Panc1 (cell line): ENCODE results near the gene GRIK5.

Experiments
- CTCF ChIP-seq: fragments of 450-650 bp; IDR thresholded peaks from 2 replicates; pipeline ENCODE4 v1.5.1; 2017; ENCODE audit warnings: mild to moderate bottlenecking
- POLR2AphosphoS5 ChIP-seq: IDR thresholded peaks from 2 replicates; pipeline ENCODE4 v1.6.1; 2012; ENCODE audit warnings: mild to moderate bottlenecking, low read depth, low read length, moderate library complexity
- SIN3A ChIP-seq: IDR thresholded peaks from 2 replicates; pipeline ENCODE4 v1.6.1; 2012; ENCODE audit warnings: low read depth, mild to moderate bottlenecking, low read length, moderate library complexity, borderline replicate concordance; ENCODE audit not compliant: insufficient read depth
- TCF7L2 ChIP-seq: IDR thresholded peaks from 2 replicates; pipeline ENCODE4 v1.6.1; 2011; ENCODE audit warnings: mild to moderate bottlenecking, low read depth, low read length, inconsistent platforms
- TF ChIP-seq, protein P1 (sequence below), 2 experiments: IDR thresholded peaks; 2 replicates each; pipeline ENCODE4 v1.6.1; 2011 to 2012; ENCODE audit warnings: low read depth in 2 of 2, control low read depth in 1 of 2, low read length in 1 of 2, mild to moderate bottlenecking in 1 of 2, moderate library complexity in 1 of 2; ENCODE audit not compliant: insufficient read depth in 1 of 2

- TF ChIP-seq CTCF (no peak), POLR2AphosphoS5 (no peak), SIN3A (no peak), TCF7L2 (no peak)
- TF ChIP-seq, protein P1, sequence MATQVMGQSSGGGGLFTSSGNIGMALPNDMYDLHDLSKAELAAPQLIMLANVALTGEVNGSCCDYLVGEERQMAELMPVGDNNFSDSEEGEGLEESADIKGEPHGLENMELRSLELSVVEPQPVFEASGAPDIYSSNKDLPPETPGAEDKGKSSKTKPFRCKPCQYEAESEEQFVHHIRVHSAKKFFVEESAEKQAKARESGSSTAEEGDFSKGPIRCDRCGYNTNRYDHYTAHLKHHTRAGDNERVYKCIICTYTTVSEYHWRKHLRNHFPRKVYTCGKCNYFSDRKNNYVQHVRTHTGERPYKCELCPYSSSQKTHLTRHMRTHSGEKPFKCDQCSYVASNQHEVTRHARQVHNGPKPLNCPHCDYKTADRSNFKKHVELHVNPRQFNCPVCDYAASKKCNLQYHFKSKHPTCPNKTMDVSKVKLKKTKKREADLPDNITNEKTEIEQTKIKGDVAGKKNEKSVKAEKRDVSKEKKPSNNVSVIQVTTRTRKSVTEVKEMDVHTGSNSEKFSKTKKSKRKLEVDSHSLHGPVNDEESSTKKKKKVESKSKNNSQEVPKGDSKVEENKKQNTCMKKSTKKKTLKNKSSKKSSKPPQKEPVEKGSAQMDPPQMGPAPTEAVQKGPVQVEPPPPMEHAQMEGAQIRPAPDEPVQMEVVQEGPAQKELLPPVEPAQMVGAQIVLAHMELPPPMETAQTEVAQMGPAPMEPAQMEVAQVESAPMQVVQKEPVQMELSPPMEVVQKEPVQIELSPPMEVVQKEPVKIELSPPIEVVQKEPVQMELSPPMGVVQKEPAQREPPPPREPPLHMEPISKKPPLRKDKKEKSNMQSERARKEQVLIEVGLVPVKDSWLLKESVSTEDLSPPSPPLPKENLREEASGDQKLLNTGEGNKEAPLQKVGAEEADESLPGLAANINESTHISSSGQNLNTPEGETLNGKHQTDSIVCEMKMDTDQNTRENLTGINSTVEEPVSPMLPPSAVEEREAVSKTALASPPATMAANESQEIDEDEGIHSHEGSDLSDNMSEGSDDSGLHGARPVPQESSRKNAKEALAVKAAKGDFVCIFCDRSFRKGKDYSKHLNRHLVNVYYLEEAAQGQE (IDR thresholded peaks at IDR 0.05; ENCODE audit: insufficient read depth in 1 of 2, low read depth in 2 of 2, low read length in 1 of 2): no peak
Observed at GRCh38 chr19:41987141-41987860, 82.7 kb downstream of the GRIK5 start.
